B cell (primary cell): ENCODE results near the gene SFXN2. TPM values are rescaled to one million over a fixed set of nuclear protein-coding genes. Genes with fewer than 3 reads are reported as not detected.

ENCODE experiments used
- ATAC-seq: fragments of 200-7000 bp; cut with Tn5 transposase; one replicate; pipeline ENCODE4 v1.10.0; 2021; ENCODE audit warnings: low read depth, mild to moderate bottlenecking, moderate number of reproducible peaks, moderate library complexity
- CTCF ChIA-PET: fragments of 350-600 bp; sonication (Branson Sonifier 250); formaldehyde crosslinking; loops from one replicate; lab custom pipeline; 2021; ENCODE audit warnings: antibody characterized with exemption, inconsistent platforms; lab: Charles Lee
- POLR2A ChIA-PET: fragments of 350-600 bp; sonication (Branson Sonifier 250); formaldehyde crosslinking; loops from one replicate; lab custom pipeline; 2021; ENCODE audit warnings: antibody characterized with exemption; lab: Charles Lee
- DNase-seq: peaks from one replicate; pipeline ENCODE4 v3.0.0; 2013
- H2AFZ ChIP-seq: 2 replicates; pipeline ENCODE4 v1.6.1; 2012; ENCODE audit warnings: mild to moderate bottlenecking, low read depth, low read length; ENCODE audit not compliant: insufficient read depth, poor library complexity, severe bottlenecking
- H3K27ac ChIP-seq, 2 donors: 1 replicate in 1 of 2; 2 replicates in 1 of 2; pipeline ENCODE4 v1.5.1; 2012 to 2013; ENCODE audit warnings: low read length in 2 of 2, mild to moderate bottlenecking in 2 of 2, moderate library complexity in 1 of 2
- H3K27me3 ChIP-seq, 4 experiments: fragments of 200-600 bp in 1 of 4; sonication (generic) in 1 of 4; replicated peaks in 1 of 4; 1 replicate in 2 of 4; 2 replicates in 2 of 4; pipeline versions ENCODE4 v1.6.1 to v1.7.0; 2013 to 2016; ENCODE audit warnings: low read length in 3 of 4, mild to moderate bottlenecking in 2 of 4, mixed read lengths in 1 of 4, moderate library complexity in 1 of 4; ENCODE audit not compliant: insufficient read depth in 4 of 4, control insufficient read depth in 3 of 4; ENCODE audit errors: control extremely low read depth in 1 of 4
- H3K36me3 ChIP-seq, 2 experiments: replicated peaks in 1 of 2; 1 replicate in 1 of 2; 2 replicates in 1 of 2; pipeline versions ENCODE4 v1.6.1 to v1.7.1; 2013; ENCODE audit warnings: low read length in 1 of 2; ENCODE audit not compliant: insufficient read depth in 2 of 2, control insufficient read depth in 1 of 2; ENCODE audit errors: control extremely low read depth in 1 of 2, extremely low read depth in 1 of 2
- H3K4me1 ChIP-seq, 2 donors: fragments of 200-600 bp in 1 of 2; sonication (generic) in 1 of 2; 1 replicate in 1 of 2; 2 replicates in 1 of 2; pipeline versions ENCODE4 v1.5.1 to v1.6.1; 2013 to 2017; ENCODE audit warnings: low read length in 2 of 2; ENCODE audit not compliant: control insufficient read depth in 2 of 2, insufficient read depth in 2 of 2
- H3K4me2 ChIP-seq: replicated peaks from 2 replicates; pipeline ENCODE3; 2012; ENCODE audit warnings: mild to moderate bottlenecking, low read depth, low read length; ENCODE audit not compliant: poor library complexity, severe bottlenecking
- H3K4me3 ChIP-seq, 5 experiments: fragments of 200-600 bp in 1 of 5; sonication (generic) in 1 of 5; 1 replicate in 3 of 5; 2 replicates in 2 of 5; pipeline versions ENCODE4 v1.5.1 to v1.7.0; 2011 to 2016; ENCODE audit warnings: low read length in 4 of 5, mild to moderate bottlenecking in 4 of 5, low read depth in 2 of 5, control low read depth in 1 of 5, moderate library complexity in 1 of 5; ENCODE audit not compliant: insufficient read depth in 1 of 5; ENCODE audit errors: control extremely low read depth in 1 of 5, extremely low read depth in 1 of 5
- H3K79me2 ChIP-seq: fragments of 200-600 bp; sonication (generic); one replicate; pipeline ENCODE4 v1.6.0; 2016; ENCODE audit warnings: low read length; ENCODE audit not compliant: control insufficient read depth, insufficient read depth
- H3K9ac ChIP-seq: fragments of 200-600 bp; sonication (generic); 2 replicates; pipeline ENCODE4 v1.6.1; 2017; ENCODE audit warnings: mild to moderate bottlenecking, low read length, moderate library complexity
- H3K9me3 ChIP-seq, 3 donors: one replicate each; pipeline versions ENCODE4 v1.6.1 to v1.7.1; 2013; ENCODE audit warnings: low read length in 2 of 3; ENCODE audit not compliant: control insufficient read depth in 2 of 3, insufficient read depth in 1 of 3; ENCODE audit errors: control extremely low read depth in 1 of 3
- H4K20me1 ChIP-seq: 2 replicates; pipeline ENCODE4 v1.6.0; 2012; ENCODE audit warnings: mild to moderate bottlenecking, low read length; ENCODE audit not compliant: insufficient read depth, control insufficient read depth, poor library complexity, severe bottlenecking
- H3K27ac Mint-ChIP-seq: one replicate; pipeline ENCODE4 v1.8.0; 2021; ENCODE audit warnings: mixed read lengths
- H3K27me3 Mint-ChIP-seq: one replicate; pipeline ENCODE4 v1.8.0; 2021; ENCODE audit warnings: mixed read lengths
- H3K4me1 Mint-ChIP-seq: one replicate; pipeline ENCODE4 v1.8.0; 2021; ENCODE audit warnings: mixed read lengths
- H3K4me3 Mint-ChIP-seq: one replicate; pipeline ENCODE4 v1.8.0; 2021; ENCODE audit warnings: mixed read lengths
- H3K9me3 Mint-ChIP-seq: one replicate; pipeline ENCODE4 v1.8.0; 2022; ENCODE audit warnings: mixed read lengths; ENCODE audit not compliant: insufficient read depth
- EZH2 ChIP-seq: IDR thresholded peaks from 2 replicates; pipeline ENCODE4 v1.6.1; 2012; ENCODE audit warnings: borderline replicate concordance, low read depth, mild to moderate bottlenecking, moderate library complexity, low read length; ENCODE audit not compliant: insufficient read depth, poor library complexity, severe bottlenecking
- WGBS: methylation state at CpG from one replicate; pipeline ENCODE4 v1.1.5; 2013; ENCODE audit warnings: missing lambda C conversion rate; ENCODE audit not compliant: insufficient coverage; 5-methylcytosine and 5-hydroxymethylcytosine counted together
- intact Hi-C: fragments of 100-400 bp; cut with micrococcal nuclease; formaldehyde crosslinking; loops from one replicate; pipeline ENCODE4 v1.10.0; 2022
- polyA plus RNA-seq: library from polyadenylated mRNA; depleted of rRNA; stranded (reverse); fragments of >200 nt; gene quantifications from 2 replicates; pipeline ENCODE4 v1.2.3, GENCODE V29; 2012
- total RNA-seq, 2 donors: library from RNA; stranded (reverse); fragments of 120-200 nt in 1 of 2; gene quantifications; 1 replicate in 1 of 2; 2 replicates in 1 of 2; pipeline versions ENCODE4 v1.2.3 to v1.2.4, GENCODE V29; 2013 to 2022
- TF ChIP-seq, protein P1 (sequence below): fragments of 200-600 bp; IDR thresholded peaks from one replicate; pipeline ENCODE4 v1.8.0; 2022; ENCODE audit warnings: antibody characterized with exemption, mild to moderate bottlenecking

The SFXN2 gene
- total and polyA plus RNA-seq, 2 donors (not counting 1 experiment from before 2014, with no cell fraction given), result 8.1 to 23.5 TPM

GRCh38 chr10:102682981-102683380 lies 31.5 kb upstream of the SFXN2 start:
- H3K9me3 Mint-ChIP-seq, result no peaks in the 10 kb centered on the region
- H4K20me1 ChIP-seq, result no peaks in the 10 kb centered on the region
- POLR2A ChIA-PET, result no interaction called here

DNA sequence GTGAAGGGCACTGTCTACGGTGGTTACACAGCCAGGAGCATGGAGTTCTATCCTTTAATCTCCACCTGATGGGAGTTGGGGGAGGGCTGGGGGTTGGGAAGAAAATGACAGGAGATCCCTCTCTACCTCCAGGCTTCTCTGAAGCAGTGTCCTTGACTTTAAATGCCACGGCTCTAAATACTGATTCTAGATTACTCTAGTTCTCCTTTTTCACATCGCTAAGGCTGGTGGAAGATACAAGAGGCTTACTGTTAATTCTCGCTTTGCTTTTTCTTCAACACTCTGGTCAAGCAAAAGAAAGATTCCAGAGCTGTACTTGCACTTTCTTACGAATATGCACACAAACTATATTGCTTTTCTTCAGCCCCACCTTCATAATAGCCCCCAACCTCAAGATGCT lies 30.7 kb upstream of the SFXN2 start:
- Histone ChIP-seq H3K27me3 (no peaks in the 10 kb centered on the region), H2AFZ (no peak overlapping the region), H3K9ac (no peak overlapping the region), H4K20me1 (no peaks in the 10 kb centered on the region), H3K79me2 (no peaks in the 10 kb centered on the region), H3K9me3 (no peaks in the 10 kb centered on the region), H3K4me3 (no peak overlapping the region), H3K4me2 (no peak overlapping the region), H3K36me3 (no peaks in the 10 kb centered on the region), H3K27ac (no peak overlapping the region), H3K4me1 (no peaks in the 10 kb centered on the region)
- ATAC-seq (no peak), DNase-seq (no peak)
- Mint-ChIP-seq H3K27me3 (no peaks in the 10 kb centered on the region), H3K9me3 (no peaks in the 10 kb centered on the region), H3K4me3 (no peak overlapping the region), H3K4me1 (peaks cover 2% of the 10 kb centered on the region), H3K27ac (no peak overlapping the region)
- ChIA-PET CTCF (interaction anchor here (1.2 kb wide), 1 partner anchor 33 kb away, joined by 3 read pairs; no protein-coding TSS in a partner anchor), POLR2A (no interaction called here)
- intact Hi-C loops, result no loop called here
- WGBS, result 92% methylated on average over 2 of the region's 5 CpGs
- TF ChIP-seq EZH2, result no peak
- TF ChIP-seq, protein P1, sequence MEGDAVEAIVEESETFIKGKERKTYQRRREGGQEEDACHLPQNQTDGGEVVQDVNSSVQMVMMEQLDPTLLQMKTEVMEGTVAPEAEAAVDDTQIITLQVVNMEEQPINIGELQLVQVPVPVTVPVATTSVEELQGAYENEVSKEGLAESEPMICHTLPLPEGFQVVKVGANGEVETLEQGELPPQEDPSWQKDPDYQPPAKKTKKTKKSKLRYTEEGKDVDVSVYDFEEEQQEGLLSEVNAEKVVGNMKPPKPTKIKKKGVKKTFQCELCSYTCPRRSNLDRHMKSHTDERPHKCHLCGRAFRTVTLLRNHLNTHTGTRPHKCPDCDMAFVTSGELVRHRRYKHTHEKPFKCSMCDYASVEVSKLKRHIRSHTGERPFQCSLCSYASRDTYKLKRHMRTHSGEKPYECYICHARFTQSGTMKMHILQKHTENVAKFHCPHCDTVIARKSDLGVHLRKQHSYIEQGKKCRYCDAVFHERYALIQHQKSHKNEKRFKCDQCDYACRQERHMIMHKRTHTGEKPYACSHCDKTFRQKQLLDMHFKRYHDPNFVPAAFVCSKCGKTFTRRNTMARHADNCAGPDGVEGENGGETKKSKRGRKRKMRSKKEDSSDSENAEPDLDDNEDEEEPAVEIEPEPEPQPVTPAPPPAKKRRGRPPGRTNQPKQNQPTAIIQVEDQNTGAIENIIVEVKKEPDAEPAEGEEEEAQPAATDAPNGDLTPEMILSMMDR, result no peak

More at GRCh38 chr10:102682981-102683380, 31.5 kb upstream of the SFXN2 start:
- DNase-seq (no peak), ATAC-seq (no peak)
- intact Hi-C loops, result no loop called here
- H3K4me3 ChIP-seq, result no peak overlapping the region
- H3K27ac ChIP-seq, result no peak overlapping the region
- no peaks in the 10 kb centered on the region for H3K27me3 ChIP-seq
- no peak overlapping the region for H3K4me2 ChIP-seq
- no peaks in the 10 kb centered on the region for H3K27me3 Mint-ChIP-seq
- H3K4me3 Mint-ChIP-seq, result no peak overlapping the region
- WGBS, result 100% methylated on average over 1 of the region's 4 CpGs
- peaks cover 5% of the 10 kb centered on the region for H3K4me1 Mint-ChIP-seq
- H3K27ac Mint-ChIP-seq, result no peak overlapping the region
- H3K36me3 ChIP-seq, result no peaks in the 10 kb centered on the region
- no peaks in the 10 kb centered on the region for H3K79me2 ChIP-seq
- H3K9ac ChIP-seq, result no peak overlapping the region
- no peak overlapping the region for H2AFZ ChIP-seq
- no peaks in the 10 kb centered on the region for H3K9me3 ChIP-seq
- CTCF ChIA-PET, result interaction anchor here (0.5 to 1.2 kb wide), 2 partner anchors 27 to 32 kb away, joined by 3 to 4 read pairs; no protein-coding TSS in a partner anchor
- H3K4me1 ChIP-seq, result no peaks in the 10 kb centered on the region
- TF ChIP-seq, protein P1, result no peak
- no peak for TF ChIP-seq EZH2
